Liver (tissue), 3 donors: ENCODE data around the gene SLC24A4.

Experiments
- EGR1 ChIP-seq, 2 donors: IDR thresholded peaks; 2 replicates each; pipeline ENCODE4 v1.6.1; 2016 to 2018; ENCODE audit warnings: antibody characterized with exemption in 2 of 2, low read depth in 2 of 2
- FOXA1 ChIP-seq: IDR thresholded peaks from 2 replicates; pipeline ENCODE4 v1.6.1; 2016; ENCODE audit warnings: antibody characterized with exemption
- GABPA ChIP-seq, 2 donors: IDR thresholded peaks in 1 of 2; conservative IDR thresholded peaks in 1 of 2; 2 replicates each; pipeline ENCODE4 v1.6.1; 2016; ENCODE audit warnings: antibody characterized with exemption in 2 of 2, mild to moderate bottlenecking in 1 of 2, moderate library complexity in 1 of 2
- JUND ChIP-seq, 2 donors: IDR thresholded peaks; 2 replicates each; pipeline ENCODE4 v1.6.1; 2016; ENCODE audit warnings: antibody characterized with exemption in 2 of 2
- RAD21 ChIP-seq, 2 donors: IDR thresholded peaks; 2 replicates each; pipeline ENCODE4 v1.6.1; 2016; ENCODE audit warnings: antibody characterized with exemption in 2 of 2, mild to moderate bottlenecking in 2 of 2
- SP1 ChIP-seq: IDR thresholded peaks from 2 replicates; pipeline ENCODE4 v1.6.1; 2018; ENCODE audit warnings: antibody characterized with exemption, mild to moderate bottlenecking
- TAF1 ChIP-seq: conservative IDR thresholded peaks from 2 replicates; pipeline ENCODE4 v1.6.1; 2016; ENCODE audit warnings: antibody characterized with exemption, mild to moderate bottlenecking
- YY1 ChIP-seq: IDR thresholded peaks from 2 replicates; pipeline ENCODE4 v1.6.1; 2016; ENCODE audit warnings: antibody characterized with exemption, mild to moderate bottlenecking
- TF ChIP-seq, protein P1 (sequence below): fragments of 150-350 bp; IDR thresholded peaks from 2 replicates; pipeline ENCODE4 v1.5.1; 2017; ENCODE audit warnings: improper control_type of control experiment, low read depth, low read length; ENCODE audit not compliant: missing input control
- TF ChIP-seq, protein P2 (sequence below): IDR thresholded peaks from 2 replicates; pipeline ENCODE4 v1.6.1; 2016; ENCODE audit warnings: antibody characterized with exemption
- TF ChIP-seq, protein P3 (sequence below): IDR thresholded peaks from 2 replicates; pipeline ENCODE4 v1.6.1; 2016; ENCODE audit warnings: antibody characterized with exemption
- TF ChIP-seq, protein P4 (sequence below): IDR thresholded peaks from 2 replicates; pipeline ENCODE4 v1.6.1; 2016; ENCODE audit warnings: antibody characterized with exemption
- TF ChIP-seq, protein P5 (sequence below): IDR thresholded peaks from 2 replicates; pipeline ENCODE4 v1.6.1; 2016; ENCODE audit warnings: antibody characterized with exemption, mild to moderate bottlenecking
- donor health status: healthy.
- donor health status: healthy.

DNA sequence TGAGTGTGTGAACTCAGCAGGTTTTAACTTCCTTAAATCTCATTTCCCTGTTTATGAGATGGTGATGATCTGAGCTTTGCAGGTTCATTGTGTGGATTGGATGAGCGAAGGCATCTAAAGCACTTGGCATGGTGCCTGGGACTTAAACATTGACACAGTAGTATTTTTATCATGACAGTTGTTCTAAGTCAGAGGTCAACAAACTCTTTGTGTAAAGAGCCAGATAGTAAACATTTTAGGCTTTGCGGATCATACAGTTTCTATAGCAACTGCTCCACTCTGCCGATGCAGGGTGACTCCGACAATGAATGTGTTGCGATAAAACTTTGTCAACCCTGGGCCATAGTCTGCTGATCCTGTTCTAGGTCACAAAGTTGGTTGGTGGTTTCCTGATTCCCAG lies 25.2 kb downstream of the SLC24A4 start:
- TF ChIP-seq, protein P1, sequence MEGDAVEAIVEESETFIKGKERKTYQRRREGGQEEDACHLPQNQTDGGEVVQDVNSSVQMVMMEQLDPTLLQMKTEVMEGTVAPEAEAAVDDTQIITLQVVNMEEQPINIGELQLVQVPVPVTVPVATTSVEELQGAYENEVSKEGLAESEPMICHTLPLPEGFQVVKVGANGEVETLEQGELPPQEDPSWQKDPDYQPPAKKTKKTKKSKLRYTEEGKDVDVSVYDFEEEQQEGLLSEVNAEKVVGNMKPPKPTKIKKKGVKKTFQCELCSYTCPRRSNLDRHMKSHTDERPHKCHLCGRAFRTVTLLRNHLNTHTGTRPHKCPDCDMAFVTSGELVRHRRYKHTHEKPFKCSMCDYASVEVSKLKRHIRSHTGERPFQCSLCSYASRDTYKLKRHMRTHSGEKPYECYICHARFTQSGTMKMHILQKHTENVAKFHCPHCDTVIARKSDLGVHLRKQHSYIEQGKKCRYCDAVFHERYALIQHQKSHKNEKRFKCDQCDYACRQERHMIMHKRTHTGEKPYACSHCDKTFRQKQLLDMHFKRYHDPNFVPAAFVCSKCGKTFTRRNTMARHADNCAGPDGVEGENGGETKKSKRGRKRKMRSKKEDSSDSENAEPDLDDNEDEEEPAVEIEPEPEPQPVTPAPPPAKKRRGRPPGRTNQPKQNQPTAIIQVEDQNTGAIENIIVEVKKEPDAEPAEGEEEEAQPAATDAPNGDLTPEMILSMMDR, result no peak
- TF ChIP-seq GABPA (IDR thresholded peaks at IDR 0.05 in 1 of 2, conservative IDR thresholded peaks at IDR 0.05 in 1 of 2), result no peak
- no peak for TF ChIP-seq YY1
- TF ChIP-seq, protein P2, sequence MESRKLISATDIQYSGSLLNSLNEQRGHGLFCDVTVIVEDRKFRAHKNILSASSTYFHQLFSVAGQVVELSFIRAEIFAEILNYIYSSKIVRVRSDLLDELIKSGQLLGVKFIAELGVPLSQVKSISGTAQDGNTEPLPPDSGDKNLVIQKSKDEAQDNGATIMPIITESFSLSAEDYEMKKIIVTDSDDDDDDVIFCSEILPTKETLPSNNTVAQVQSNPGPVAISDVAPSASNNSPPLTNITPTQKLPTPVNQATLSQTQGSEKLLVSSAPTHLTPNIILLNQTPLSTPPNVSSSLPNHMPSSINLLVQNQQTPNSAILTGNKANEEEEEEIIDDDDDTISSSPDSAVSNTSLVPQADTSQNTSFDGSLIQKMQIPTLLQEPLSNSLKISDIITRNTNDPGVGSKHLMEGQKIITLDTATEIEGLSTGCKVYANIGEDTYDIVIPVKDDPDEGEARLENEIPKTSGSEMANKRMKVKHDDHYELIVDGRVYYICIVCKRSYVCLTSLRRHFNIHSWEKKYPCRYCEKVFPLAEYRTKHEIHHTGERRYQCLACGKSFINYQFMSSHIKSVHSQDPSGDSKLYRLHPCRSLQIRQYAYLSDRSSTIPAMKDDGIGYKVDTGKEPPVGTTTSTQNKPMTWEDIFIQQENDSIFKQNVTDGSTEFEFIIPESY, result no peak
- TF ChIP-seq EGR1 (IDR thresholded peaks at IDR 0.05; ENCODE audit: low read depth in 2 of 2), result no peak
- no peak for TF ChIP-seq RAD21 (IDR thresholded peaks at IDR 0.05)
- TF ChIP-seq TAF1, result no peak
- no peak for TF ChIP-seq SP1
- TF ChIP-seq FOXA1, result no peak
- TF ChIP-seq, protein P3, sequence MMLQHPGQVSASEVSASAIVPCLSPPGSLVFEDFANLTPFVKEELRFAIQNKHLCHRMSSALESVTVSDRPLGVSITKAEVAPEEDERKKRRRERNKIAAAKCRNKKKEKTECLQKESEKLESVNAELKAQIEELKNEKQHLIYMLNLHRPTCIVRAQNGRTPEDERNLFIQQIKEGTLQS, result no peak
- TF ChIP-seq, protein P4, sequence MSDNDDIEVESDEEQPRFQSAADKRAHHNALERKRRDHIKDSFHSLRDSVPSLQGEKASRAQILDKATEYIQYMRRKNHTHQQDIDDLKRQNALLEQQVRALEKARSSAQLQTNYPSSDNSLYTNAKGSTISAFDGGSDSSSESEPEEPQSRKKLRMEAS, result no peak
- TF ChIP-seq, protein P5, sequence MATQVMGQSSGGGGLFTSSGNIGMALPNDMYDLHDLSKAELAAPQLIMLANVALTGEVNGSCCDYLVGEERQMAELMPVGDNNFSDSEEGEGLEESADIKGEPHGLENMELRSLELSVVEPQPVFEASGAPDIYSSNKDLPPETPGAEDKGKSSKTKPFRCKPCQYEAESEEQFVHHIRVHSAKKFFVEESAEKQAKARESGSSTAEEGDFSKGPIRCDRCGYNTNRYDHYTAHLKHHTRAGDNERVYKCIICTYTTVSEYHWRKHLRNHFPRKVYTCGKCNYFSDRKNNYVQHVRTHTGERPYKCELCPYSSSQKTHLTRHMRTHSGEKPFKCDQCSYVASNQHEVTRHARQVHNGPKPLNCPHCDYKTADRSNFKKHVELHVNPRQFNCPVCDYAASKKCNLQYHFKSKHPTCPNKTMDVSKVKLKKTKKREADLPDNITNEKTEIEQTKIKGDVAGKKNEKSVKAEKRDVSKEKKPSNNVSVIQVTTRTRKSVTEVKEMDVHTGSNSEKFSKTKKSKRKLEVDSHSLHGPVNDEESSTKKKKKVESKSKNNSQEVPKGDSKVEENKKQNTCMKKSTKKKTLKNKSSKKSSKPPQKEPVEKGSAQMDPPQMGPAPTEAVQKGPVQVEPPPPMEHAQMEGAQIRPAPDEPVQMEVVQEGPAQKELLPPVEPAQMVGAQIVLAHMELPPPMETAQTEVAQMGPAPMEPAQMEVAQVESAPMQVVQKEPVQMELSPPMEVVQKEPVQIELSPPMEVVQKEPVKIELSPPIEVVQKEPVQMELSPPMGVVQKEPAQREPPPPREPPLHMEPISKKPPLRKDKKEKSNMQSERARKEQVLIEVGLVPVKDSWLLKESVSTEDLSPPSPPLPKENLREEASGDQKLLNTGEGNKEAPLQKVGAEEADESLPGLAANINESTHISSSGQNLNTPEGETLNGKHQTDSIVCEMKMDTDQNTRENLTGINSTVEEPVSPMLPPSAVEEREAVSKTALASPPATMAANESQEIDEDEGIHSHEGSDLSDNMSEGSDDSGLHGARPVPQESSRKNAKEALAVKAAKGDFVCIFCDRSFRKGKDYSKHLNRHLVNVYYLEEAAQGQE, result no peak
- no peak for TF ChIP-seq JUND (IDR thresholded peaks at IDR 0.05)
